Mammary epithelial cell (primary cell): ENCODE data around the gene ZNF521.

Source experiments
- CTCF ChIP-seq, 2 donors: IDR thresholded peaks in 1 of 2; conservative IDR thresholded peaks in 1 of 2; 2 replicates each; pipeline ENCODE4 v1.5.1; 2011 to 2012; ENCODE audit warnings: inconsistent platforms in 2 of 2, low read length in 2 of 2, mild to moderate bottlenecking in 2 of 2, control low read depth in 1 of 2, low read depth in 1 of 2; ENCODE audit not compliant: insufficient read depth in 1 of 2; ENCODE audit errors: extremely low read depth in 1 of 2
- EZH2 ChIP-seq: IDR thresholded peaks from 2 replicates; pipeline ENCODE4 v1.6.1; 2012; ENCODE audit warnings: low read length, inconsistent platforms, borderline replicate concordance

GRCh38 chr18:25074925-25075324 is 277.0 kb downstream of the ZNF521 start:
- no peak for TF ChIP-seq CTCF (conservative IDR thresholded peaks at IDR 0.05 in 1 of 2, IDR thresholded peaks at IDR 0.05 in 1 of 2; ENCODE audit: extremely low read depth in 1 of 2, insufficient read depth in 1 of 2, low read depth in 1 of 2, low read length in 2 of 2)
- no peak for TF ChIP-seq EZH2
